AG04449 (cell line): ENCODE data around the gene ABL1.

Experiments
- CTCF ChIA-PET: fragments of 350-600 bp; formaldehyde crosslinking; extraction: SDS; loops from one replicate; lab custom pipeline; 2021; ENCODE audit warnings: antibody characterized with exemption; lab: Yijun Ruan, JAX
- POLR2A ChIA-PET: fragments of 400-600, 350-600 bp; formaldehyde crosslinking; extraction: SDS; loops from one replicate; lab custom pipeline; 2020; ENCODE audit warnings: antibody characterized with exemption, inconsistent platforms; lab: Yijun Ruan, JAX
- DNase-seq: peaks from one replicate; pipeline ENCODE4 v3.0.0-alpha.2; 2010; ENCODE audit warnings: low read depth, low spot score
- H3K4me3 ChIP-seq: 2 replicates; pipeline ENCODE4 v1.5.1; 2011; ENCODE audit warnings: low read depth, mild to moderate bottlenecking, control low read depth, low read length
- CTCF ChIP-seq: IDR thresholded peaks from one replicate; pipeline ENCODE4 v1.5.1; 2011; ENCODE audit warnings: mild to moderate bottlenecking, moderate library complexity, low read length, control low read depth, inconsistent platforms; ENCODE audit not compliant: insufficient read depth; ENCODE audit errors: missing control alignments

ABL1 gene

GRCh38 chr9:130878295-130878694, 43.2 kb downstream of the ABL1 start:
- H3K4me3 ChIP-seq, result no peak overlapping the region
- POLR2A ChIA-PET, result interaction anchor here (0.6 to 0.7 kb wide), 2 partner anchors 134 to 188 kb away, joined by 3 read pairs; no protein-coding TSS in a partner anchor
- CTCF ChIA-PET, result interaction anchor here (0.7 to 13.6 kb wide), 6 partner anchors 8 to 177 kb away, joined by 3 to 164 read pairs (median 6); no protein-coding TSS in a partner anchor
- no peak for DNase-seq
- TF ChIP-seq CTCF, result no peak

- POLR2A ChIA-PET, result no interaction called here
- CTCF ChIA-PET, result interaction anchor here (0.7 to 13.6 kb wide), 7 partner anchors 12 to 179 kb away, joined by 3 to 164 read pairs (median 6); no protein-coding TSS in a partner anchor
- H3K4me3 ChIP-seq, result no peak overlapping the region
- no peak for DNase-seq
- no peak for TF ChIP-seq CTCF
These were observed 44.9 kb downstream of the ABL1 start for GRCh38 chr9:130879863-130880411.

GRCh38 chr9:130880599-130881220, 45.7 kb downstream of the ABL1 start:
- POLR2A ChIA-PET, result no interaction called here
- CTCF ChIA-PET, result interaction anchor here (0.7 to 13.6 kb wide), 9 partner anchors 13 to 180 kb away, joined by 3 to 164 read pairs (median 5); no protein-coding TSS in a partner anchor
- DNase-seq, result no peak
- H3K4me3 ChIP-seq, result no peak overlapping the region
- no peak for TF ChIP-seq CTCF

- POLR2A ChIA-PET, result no interaction called here
- DNase-seq, result no peak
- no peak overlapping the region for H3K4me3 ChIP-seq
- CTCF ChIA-PET, result interaction anchor here (1.1 to 13.6 kb wide), 6 partner anchors 14 to 181 kb away, joined by 3 to 164 read pairs (median 6); no protein-coding TSS in a partner anchor
- no peak for TF ChIP-seq CTCF
These were observed 46.5 kb downstream of the ABL1 start for GRCh38 chr9:130881516-130881915.

- ChIA-PET POLR2A (no interaction called here), CTCF (interaction anchor here (1.5 to 13.6 kb wide), 4 partner anchors 15 to 176 kb away, joined by 5 to 164 read pairs (median 6); no protein-coding TSS in a partner anchor)
- DNase-seq, result no peak
- no peak for TF ChIP-seq CTCF
- H3K4me3 ChIP-seq, result no peak overlapping the region
These were observed 47.7 kb downstream of the ABL1 start for GRCh38 chr9:130882696-130883225.

GRCh38 chr9:130883479-130883878, 48.4 kb downstream of the ABL1 start:
- no peak for TF ChIP-seq CTCF
- H3K4me3 ChIP-seq, result no peak overlapping the region
- POLR2A ChIA-PET, result no interaction called here
- CTCF ChIA-PET, result interaction anchor here (1.2 to 13.6 kb wide), 5 partner anchors 16 to 177 kb away, joined by 5 to 164 read pairs (median 7); no protein-coding TSS in a partner anchor
- DNase-seq, result no peak
